Ishikawa (cell line): ENCODE measurements around the gene ZBTB5.

Experiments
- CEBPB ChIP-seq: IDR thresholded peaks from 2 replicates; pipeline ENCODE4 v1.6.1; 2012
- CREB1 ChIP-seq: IDR thresholded peaks from 2 replicates; pipeline ENCODE4 v1.6.1; 2012; ENCODE audit warnings: low read depth
- EGR1 ChIP-seq: IDR thresholded peaks from 2 replicates; pipeline ENCODE4 v1.6.1; 2012
- EP300 ChIP-seq: IDR thresholded peaks from 2 replicates; pipeline ENCODE4 v1.6.1; 2012; ENCODE audit warnings: borderline replicate concordance
- FOXM1 ChIP-seq: IDR thresholded peaks from 2 replicates; pipeline ENCODE4 v1.6.1; 2012; ENCODE audit warnings: low read depth, borderline replicate concordance
- MAX ChIP-seq: IDR thresholded peaks from 2 replicates; pipeline ENCODE4 v1.6.1; 2012
- NFIC ChIP-seq: IDR thresholded peaks from 2 replicates; pipeline ENCODE4 v1.6.1; 2012
- RAD21 ChIP-seq: IDR thresholded peaks from 2 replicates; pipeline ENCODE4 v1.6.1; 2012; ENCODE audit warnings: low read depth
- REST ChIP-seq: IDR thresholded peaks from 2 replicates; pipeline ENCODE4 v1.6.1; 2012; ENCODE audit warnings: low read depth, mild to moderate bottlenecking
- TAF1 ChIP-seq: IDR thresholded peaks from 2 replicates; pipeline ENCODE4 v1.6.1; 2012; ENCODE audit warnings: low read depth, mild to moderate bottlenecking
- TCF12 ChIP-seq: IDR thresholded peaks from 2 replicates; pipeline ENCODE4 v1.6.1; 2012; ENCODE audit warnings: low read depth
- TEAD4 ChIP-seq: IDR thresholded peaks from 2 replicates; pipeline ENCODE4 v1.6.1; 2012
- USF1 ChIP-seq: IDR thresholded peaks from 2 replicates; pipeline ENCODE4 v1.6.1; 2012
- YY1 ChIP-seq: IDR thresholded peaks from 2 replicates; pipeline ENCODE4 v1.6.1; 2012; ENCODE audit warnings: low read depth
- ZBTB7A ChIP-seq: IDR thresholded peaks from 2 replicates; pipeline ENCODE4 v1.6.1; 2012; ENCODE audit warnings: low read depth

Gene ZBTB5

GRCh38 chr9:37406603-37407401 lies 58.4 kb downstream of the ZBTB5 start:
- TF ChIP-seq YY1 (no peak), NFIC (no peak), CREB1 (no peak), TAF1 (no peak), TEAD4 (no peak), REST (no peak), MAX (no peak), RAD21 (no peak), TCF12 (no peak), ZBTB7A (no peak), EP300 (no peak), EGR1 (no peak), FOXM1 (no peak)

- TF ChIP-seq CEBPB (peak; percentile 72), TAF1 (no peak), REST (no peak)
Measured at GRCh38 chr9:37405764-37406380, 59.4 kb downstream of the ZBTB5 start.

- TF ChIP-seq TCF12 = no peak
- no peak for TF ChIP-seq TAF1
- TF ChIP-seq RAD21 = no peak
- TF ChIP-seq YY1 = no peak
- no peak for TF ChIP-seq MAX
- TF ChIP-seq ZBTB7A = no peak
- no peak for TF ChIP-seq EGR1
- TF ChIP-seq NFIC = no peak
- TF ChIP-seq REST = no peak
- TF ChIP-seq USF1 = no peak
- TF ChIP-seq CREB1 = no peak
- no peak for TF ChIP-seq TEAD4
- TF ChIP-seq EP300 = no peak
- no peak for TF ChIP-seq CEBPB
- no peak for TF ChIP-seq FOXM1
Measured at GRCh38 chr9:37405350-37405749, 59.9 kb downstream of the ZBTB5 start.

GRCh38 chr9:37404590-37404989 lies 60.7 kb downstream of the ZBTB5 start:
- TF ChIP-seq ZBTB7A (no peak), TEAD4 (no peak), MAX (no peak), USF1 (no peak), CREB1 (no peak), REST (no peak), TAF1 (no peak), NFIC (no peak), EP300 (no peak), TCF12 (no peak), FOXM1 (no peak), CEBPB (no peak), RAD21 (no peak), YY1 (no peak)
